UCSD-AML1 (cell line): ENCODE measurements around the gene MMP20.

Experiments
- DNase-seq: peaks from one replicate; lab custom pipeline; 2025; ENCODE audit not compliant: unreplicated experiment; lab: John Stamatoyannopoulos, UW

MMP20 gene

GRCh38 chr11:102623128-102623527, 2.0 kb downstream of the MMP20 start:
- no peak for DNase-seq

DNA sequence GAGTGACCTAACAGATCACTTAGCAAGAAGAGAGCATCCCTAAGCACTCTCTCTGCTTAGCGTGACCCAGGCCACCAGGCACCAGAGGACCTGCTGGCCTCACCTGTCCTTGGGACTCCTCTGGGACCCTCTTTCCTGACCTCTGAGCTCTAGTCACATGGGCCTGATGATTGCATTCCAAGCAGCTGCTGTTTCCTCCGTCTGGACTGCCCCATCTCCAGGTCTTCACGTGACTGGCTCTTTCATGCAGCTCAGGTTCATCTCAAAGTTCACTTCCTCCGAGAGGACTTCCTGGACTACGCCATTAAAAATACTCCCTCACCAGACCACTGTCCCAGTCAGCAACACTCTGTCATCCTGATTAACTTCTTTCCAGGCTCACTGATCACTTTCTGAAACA, 2.9 kb downstream of the MMP20 start:
- DNase-seq: no peak

GRCh38 chr11:102620818-102621561, 4.1 kb downstream of the MMP20 start:
- DNase-seq: no peak

- no peak for DNase-seq
Measured at GRCh38 chr11:102620179-102620578, 5.0 kb downstream of the MMP20 start.

GRCh38 chr11:102617466-102618008, 7.6 kb downstream of the MMP20 start:
- DNase-seq: no peak

DNA sequence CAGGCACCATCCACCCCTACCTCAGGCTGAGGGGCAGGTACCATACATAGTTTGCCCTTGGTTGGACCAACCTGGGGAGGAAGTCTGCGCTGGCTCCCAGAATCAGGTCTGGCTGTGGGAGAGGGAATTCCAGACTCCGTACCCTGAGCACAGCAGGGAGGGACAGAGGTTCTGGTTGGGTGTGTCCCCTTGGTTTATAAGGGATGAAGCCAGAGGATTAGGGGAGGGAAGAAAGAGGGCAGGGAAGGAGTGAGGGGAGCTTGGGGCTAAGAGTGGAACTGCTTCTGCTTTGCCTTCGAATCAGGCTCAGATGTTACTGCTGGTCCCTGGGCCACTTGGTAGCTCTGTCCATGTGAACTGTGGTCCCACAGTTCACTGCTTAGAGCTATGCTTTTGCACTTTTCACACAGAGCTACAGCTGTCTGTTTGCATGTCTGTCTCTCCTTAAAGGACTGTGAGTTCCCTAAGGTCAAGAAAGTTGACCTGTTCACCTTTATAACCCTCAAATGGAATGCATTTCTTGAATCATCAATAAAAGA, 9.2 kb downstream of the MMP20 start:
- DNase-seq: no peak

DNA sequence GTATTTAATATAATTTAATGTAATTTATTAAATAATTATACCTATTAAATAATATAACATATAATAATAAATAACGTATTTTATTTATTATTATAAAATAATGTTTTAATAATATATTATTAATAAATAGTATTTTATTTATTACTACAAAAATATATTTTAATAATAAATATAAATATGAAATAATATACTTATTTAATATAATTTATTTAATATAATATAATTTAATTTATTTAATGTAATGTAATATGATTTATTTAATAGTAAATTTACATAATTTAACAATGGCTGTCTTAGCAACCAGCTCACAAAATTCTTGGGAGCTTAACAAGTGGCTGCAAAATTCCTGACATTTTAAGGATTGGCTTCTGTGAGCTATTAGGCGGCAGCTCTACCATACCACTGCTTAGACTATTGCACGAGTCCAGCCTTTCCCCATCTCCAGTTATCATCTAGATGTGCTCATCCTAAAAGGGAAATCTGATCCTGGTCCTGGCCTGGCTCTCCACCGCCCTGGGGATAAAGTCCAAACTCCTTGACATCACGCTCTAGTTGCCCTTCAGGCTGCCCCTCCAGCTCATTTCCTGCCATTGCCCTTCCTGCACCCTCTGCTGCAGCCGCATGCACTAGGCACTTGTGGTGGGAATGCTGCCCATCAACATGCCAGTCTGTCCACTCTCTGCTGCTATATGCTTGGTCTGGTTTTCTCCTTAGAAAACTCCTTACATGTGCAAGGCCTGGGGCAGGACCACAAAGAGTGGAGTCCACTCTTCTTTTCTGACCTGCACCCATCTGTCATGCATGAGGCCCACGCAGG, 9.8 kb downstream of the MMP20 start:
- DNase-seq: no peak

DNA sequence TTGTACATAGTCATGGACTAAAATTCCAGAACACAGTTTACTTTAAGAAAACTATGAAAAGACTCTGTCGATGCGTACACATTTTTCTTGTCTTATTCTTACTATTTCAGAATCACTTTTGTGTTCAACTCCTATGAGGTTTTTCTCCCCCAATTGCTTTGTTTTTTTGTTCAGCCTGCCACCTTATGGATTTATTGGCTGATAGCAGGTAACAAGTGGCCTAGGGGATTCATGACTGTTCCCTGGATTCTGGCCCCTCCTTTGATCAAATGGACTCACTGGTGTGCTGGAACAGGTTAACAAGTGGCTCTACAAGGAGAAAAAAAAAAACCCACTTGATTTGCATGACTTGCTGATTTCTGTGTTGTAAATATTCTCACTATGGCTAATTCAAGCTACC, 10.6 kb downstream of the MMP20 start:
- DNase-seq: no peak

- DNase-seq: no peak
Measured at GRCh38 chr11:102614031-102614430, 11.1 kb downstream of the MMP20 start.

GRCh38 chr11:102613450-102613849, 11.7 kb downstream of the MMP20 start:
- DNase-seq: no peak

DNA sequence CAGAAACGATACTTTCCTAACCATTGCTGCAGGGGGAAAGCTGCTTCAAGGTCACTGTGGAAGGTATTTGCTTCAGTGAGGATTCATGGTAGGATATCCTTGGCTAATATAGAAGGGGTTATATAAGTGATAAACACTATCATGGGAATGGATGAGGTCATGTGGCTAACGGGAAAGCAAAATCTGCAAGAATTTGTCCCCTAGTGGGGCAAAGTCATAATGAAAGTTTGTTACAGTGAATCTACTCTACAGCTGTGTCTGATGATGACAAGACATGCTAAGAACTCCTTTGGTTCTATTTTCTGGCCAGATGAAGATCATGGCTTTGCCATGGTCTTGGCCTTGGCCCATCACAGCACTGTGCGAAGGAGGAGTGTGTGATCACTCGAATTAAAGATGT, 13.8 kb downstream of the MMP20 start:
- no peak for DNase-seq

DNA sequence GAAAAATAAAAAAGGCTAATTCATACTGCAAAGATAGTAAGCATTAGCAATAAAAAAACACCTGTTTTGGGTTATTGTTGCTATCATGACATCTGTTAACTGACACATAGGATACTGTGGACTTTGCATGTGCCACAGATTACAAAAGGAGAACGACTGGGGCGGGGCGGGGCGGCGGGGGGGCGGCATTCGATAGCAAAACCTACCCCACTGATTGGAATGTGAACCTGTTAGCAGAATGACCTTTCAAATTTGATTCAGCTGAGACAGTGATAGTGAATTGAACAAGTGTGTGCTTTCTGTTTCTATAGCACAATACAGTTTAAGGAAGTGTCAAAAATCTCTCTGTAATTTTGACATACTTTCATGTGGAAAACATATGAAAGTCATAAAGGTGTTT, 14.9 kb downstream of the MMP20 start:
- DNase-seq: no peak

DNA sequence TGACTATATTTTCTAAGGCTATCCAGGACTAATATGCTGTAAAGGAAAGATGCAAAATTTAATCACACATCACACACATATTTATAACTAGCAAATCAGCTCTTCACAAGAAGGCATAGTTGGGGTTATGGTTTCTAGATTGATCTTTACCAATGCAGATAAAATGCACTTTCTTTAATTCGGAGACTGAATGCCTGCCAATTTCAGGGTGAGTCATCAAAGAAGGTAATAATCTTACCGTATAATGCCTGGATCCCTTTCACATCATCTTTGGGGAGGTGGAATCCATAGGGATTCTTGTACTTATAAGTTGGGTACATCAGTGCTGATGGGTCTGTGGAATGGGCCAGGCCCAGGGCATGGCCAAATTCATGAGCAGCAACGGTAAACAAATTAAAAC, 16.4 kb downstream of the MMP20 start:
- no peak for DNase-seq

GRCh38 chr11:102604875-102605274, 20.3 kb downstream of the MMP20 start:
- no peak for DNase-seq

- DNase-seq: no peak
Measured at GRCh38 chr11:102604011-102604410, 21.1 kb downstream of the MMP20 start.

GRCh38 chr11:102603576-102603975, 21.6 kb downstream of the MMP20 start:
- DNase-seq: no peak

GRCh38 chr11:102603091-102603490, 22.0 kb downstream of the MMP20 start:
- no peak for DNase-seq

DNA sequence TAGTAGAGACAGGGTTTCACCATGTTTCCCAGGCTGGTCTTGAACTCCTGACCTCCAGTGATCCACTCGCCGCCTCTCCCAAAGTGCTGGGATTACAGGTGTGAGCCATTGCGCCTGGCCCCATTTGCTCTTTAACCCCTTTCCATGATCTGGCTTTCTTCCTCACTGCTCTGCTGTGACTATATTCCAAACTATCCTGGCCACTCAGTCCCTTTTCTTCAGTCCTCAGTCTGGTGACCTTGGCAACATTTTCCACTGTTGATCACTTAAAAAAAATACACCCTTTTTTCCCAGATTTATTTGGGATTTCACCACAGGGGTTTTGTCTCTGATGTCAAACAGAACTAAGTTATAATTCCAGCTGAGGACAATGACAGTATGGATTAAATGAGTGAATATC, 24.5 kb downstream of the MMP20 start:
- no peak for DNase-seq

GRCh38 chr11:102599642-102600261, 25.4 kb downstream of the MMP20 start:
- DNase-seq: no peak

DNA sequence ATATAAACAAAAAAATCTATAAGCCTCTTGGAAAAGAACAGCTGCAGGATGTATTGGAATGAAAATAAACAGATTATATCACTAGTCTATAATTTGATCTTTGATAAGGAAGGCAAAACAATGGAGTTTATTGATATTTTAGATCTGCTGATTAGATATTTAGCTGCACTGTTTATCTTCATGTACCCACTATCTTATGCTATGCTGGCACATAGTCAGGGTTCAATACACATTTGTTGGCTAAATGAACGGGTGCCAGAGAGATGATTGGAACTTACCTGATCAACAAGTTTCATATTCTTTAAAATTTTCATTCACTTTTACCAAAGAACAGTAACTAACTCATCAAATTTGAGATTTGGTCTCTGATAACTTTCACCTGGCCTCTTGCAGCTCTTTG, 26.9 kb downstream of the MMP20 start:
- DNase-seq: no peak

DNA sequence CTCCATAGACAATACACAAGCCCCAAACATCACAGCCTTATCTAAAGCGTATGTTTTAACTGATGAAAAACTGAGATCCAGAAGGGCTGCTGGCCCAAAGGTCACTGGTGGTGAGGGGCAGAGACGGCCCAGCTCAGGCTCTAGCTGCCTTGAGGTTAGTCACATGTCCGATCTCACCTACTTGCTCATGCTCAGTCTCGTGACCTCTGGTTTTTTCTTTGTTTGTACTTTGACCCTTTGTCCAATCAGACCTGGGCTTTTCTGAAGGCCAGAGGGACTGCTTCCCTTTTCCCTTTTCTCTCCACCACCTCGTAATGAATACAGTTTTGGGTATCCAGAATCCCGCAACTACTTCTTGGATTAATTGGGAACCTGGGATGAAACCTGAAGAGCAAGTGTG, 28.6 kb downstream of the MMP20 start:
- DNase-seq: no peak
